ENCODE results near the gene HS6ST3.

DNA sequence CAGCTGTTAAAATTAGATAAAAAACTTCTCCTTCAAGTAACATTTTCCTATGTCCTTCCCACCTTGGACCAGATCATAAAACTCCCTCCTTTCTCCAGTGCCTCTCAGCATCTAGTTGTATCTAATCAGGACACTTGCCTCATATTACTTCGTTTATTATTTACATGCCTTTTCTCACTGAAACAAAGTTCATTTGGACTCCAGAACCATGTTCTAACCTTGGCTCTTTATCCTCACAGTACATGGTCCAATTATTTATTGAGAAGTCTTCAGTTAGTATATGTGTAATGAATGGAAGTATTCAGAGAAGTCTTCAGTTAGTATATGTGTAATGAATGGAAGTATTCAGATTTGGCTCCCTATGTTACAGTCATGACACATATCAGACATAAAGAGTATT is 561.7 kb downstream of the HS6ST3 start:
- TF ChIP-seq, protein P1, sequence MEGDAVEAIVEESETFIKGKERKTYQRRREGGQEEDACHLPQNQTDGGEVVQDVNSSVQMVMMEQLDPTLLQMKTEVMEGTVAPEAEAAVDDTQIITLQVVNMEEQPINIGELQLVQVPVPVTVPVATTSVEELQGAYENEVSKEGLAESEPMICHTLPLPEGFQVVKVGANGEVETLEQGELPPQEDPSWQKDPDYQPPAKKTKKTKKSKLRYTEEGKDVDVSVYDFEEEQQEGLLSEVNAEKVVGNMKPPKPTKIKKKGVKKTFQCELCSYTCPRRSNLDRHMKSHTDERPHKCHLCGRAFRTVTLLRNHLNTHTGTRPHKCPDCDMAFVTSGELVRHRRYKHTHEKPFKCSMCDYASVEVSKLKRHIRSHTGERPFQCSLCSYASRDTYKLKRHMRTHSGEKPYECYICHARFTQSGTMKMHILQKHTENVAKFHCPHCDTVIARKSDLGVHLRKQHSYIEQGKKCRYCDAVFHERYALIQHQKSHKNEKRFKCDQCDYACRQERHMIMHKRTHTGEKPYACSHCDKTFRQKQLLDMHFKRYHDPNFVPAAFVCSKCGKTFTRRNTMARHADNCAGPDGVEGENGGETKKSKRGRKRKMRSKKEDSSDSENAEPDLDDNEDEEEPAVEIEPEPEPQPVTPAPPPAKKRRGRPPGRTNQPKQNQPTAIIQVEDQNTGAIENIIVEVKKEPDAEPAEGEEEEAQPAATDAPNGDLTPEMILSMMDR (IDR thresholded peaks at IDR 0.05): no peak
- no peak for TF ChIP-seq POLR2A (IDR thresholded peaks at IDR 0.05)
- no peak for TF ChIP-seq EP300 (IDR thresholded peaks at IDR 0.05)
- no peak for TF ChIP-seq POLR2AphosphoS5 (IDR thresholded peaks at IDR 0.05)
